HG03432 (cell line): Measurements from ENCODE around the gene PCBP1.
"Not testable (repeated sequence)": the region's sequence is repeated elsewhere in the genome, so short reads cannot be mapped to it uniquely, and the experiment has no call there.

ENCODE experiments used
- ATAC-seq: cut with Tn5 transposase; IDR thresholded peaks from one replicate; pipeline ENCODE4 v1.9.1; 2021; ENCODE audit warnings: mild to moderate bottlenecking, moderate library complexity; ENCODE audit not compliant: unreplicated experiment

PCBP1 gene

DNA sequence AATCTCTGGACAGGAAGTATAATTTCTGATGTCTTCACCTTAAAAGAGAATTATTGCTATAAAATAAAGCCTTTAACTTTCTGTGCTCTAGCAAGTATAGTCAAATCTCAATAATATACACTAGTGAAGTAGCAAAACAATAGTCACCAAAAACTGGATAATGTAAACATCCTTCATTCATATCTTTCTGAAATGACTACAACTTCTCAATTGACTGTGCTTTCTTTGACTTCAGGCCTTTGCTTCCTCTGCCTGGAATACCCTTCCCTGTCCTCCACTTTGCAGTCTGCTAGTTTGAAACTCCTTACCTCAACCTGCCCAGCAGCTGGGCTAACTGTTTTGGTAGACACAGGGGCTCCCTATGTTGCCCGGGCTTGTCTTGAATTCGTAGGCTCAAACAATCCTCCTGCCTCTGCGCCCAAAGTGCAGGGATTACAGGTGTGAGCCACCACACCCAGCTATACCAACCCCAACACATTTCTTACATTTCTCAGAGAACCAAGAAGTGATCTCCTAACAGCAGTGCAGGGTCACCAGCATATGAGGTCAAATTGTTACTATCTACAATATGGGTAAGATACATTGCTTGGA lies 6.6 kb upstream of the PCBP1 start:
- ATAC-seq = no peak

- no peak for ATAC-seq
Observed at GRCh38 chr2:70081221-70081620, 6.1 kb upstream of the PCBP1 start.

DNA sequence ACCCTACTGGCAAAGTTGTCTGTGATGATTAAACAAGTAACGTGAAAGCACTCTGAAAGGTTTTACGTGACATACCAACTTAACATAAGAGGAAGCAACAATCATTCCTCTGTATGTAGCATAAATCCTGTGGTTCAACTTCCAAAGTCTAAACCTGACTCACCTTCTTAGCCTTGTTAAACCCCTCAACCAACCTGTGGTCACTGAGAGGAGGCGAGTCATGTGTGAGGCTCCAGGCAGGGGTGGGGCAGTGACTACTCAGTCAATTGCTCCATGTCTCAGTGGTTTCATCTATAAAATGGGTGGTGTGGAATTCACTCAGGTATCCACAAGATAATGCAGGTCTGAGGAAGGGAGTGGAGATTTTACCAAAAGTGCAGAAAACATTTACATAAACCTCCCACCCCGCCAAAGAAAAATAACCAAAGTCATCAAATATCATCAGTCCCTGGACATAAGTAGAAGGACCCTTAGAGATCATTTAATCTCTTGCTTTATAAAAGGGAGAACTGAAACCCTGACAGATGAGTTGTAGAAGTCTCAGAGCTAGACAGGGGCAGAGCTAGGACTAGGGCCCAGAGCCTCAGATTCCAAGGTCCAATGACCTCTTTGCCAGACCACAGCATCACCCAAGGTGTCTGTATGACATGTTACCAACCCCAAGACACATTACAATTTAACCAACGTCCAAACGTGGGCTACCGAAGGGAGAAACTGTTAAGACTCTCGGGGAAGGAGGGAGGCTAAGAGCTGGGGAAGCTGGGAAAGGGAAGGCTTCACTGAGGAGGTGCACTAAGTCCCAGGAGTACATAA lies 3.7 kb upstream of the PCBP1 start:
- peak; percentile 30 for ATAC-seq

DNA sequence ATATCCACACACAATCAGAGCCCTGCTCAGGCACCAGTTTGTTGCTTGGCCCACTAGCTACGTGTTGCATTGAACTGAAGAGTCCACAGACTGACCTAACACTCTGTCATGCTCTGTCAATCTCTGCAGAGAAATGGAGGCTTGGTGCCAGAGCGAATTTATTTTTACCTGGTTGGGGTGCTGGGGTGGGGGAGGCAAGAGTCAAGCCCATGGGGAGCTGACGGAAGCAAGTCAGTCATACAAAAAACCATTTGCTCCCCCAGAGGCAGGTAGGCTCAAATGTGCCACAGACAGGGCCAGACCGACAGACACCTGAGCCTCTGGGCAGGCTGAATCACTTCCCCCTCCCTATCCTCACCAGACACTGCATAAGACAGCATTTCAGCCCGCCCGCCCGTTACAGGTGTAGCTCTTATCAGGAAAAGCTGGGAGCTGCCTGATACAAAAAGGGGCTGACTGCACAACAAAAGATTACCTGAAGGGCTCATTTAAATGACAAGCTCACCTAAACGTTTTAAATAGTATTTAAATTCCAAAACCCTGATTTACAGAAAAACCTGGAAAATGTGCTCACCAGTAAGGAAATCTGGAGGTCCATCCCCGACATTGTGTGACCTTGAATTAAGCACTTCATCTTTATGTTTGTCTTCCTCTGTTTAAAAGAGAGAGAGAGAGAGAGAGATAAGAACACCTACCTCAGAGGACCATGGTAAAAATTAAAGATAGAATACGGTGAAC lies 2.1 kb upstream of the PCBP1 start:
- ATAC-seq = no peak

GRCh38 chr2:70085711-70086277 lies 1.5 kb upstream of the PCBP1 start:
- ATAC-seq = no peak

- ATAC-seq = peak; percentile 38
Observed at GRCh38 chr2:70086278-70086837, 919 bp upstream of the PCBP1 start.

DNA sequence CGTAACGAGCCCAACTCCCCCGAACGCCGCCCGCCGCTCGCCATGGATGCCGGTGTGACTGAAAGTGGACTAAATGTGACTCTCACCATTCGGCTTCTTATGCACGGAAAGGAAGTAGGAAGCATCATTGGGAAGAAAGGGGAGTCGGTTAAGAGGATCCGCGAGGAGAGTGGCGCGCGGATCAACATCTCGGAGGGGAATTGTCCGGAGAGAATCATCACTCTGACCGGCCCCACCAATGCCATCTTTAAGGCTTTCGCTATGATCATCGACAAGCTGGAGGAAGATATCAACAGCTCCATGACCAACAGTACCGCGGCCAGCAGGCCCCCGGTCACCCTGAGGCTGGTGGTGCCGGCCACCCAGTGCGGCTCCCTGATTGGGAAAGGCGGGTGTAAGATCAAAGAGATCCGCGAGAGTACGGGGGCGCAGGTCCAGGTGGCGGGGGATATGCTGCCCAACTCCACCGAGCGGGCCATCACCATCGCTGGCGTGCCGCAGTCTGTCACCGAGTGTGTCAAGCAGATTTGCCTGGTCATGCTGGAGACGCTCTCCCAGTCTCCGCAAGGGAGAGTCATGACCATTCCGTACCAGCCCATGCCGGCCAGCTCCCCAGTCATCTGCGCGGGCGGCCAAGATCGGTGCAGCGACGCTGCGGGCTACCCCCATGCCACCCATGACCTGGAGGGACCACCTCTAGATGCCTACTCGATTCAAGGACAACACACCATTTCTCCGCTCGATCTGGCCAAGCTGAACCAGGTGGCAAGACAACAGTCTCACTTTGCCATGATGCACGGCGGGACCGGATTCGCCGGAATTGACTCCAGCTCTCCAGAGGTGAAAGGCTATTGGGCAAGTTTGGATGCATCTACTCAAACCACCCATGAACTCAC lies 673 bp downstream of the PCBP1 start:
- no peak for ATAC-seq

DNA sequence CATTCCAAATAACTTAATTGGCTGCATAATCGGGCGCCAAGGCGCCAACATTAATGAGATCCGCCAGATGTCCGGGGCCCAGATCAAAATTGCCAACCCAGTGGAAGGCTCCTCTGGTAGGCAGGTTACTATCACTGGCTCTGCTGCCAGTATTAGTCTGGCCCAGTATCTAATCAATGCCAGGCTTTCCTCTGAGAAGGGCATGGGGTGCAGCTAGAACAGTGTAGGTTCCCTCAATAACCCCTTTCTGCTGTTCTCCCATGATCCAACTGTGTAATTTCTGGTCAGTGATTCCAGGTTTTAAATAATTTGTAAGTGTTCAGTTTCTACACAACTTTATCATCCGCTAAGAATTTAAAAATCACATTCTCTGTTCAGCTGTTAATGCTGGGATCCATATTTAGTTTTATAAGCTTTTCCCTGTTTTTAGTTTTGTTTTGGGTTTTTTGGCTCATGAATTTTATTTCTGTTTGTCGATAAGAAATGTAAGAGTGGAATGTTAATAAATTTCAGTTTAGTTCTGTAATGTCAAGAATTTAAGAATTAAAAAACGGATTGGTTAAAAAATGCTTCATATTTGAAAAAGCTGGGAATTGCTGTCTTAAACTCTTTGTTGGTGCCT lies 1.4 kb downstream of the PCBP1 start:
- ATAC-seq = no peak

GRCh38 chr2:70089220-70089982 lies 2.1 kb downstream of the PCBP1 start:
- no peak for ATAC-seq

DNA sequence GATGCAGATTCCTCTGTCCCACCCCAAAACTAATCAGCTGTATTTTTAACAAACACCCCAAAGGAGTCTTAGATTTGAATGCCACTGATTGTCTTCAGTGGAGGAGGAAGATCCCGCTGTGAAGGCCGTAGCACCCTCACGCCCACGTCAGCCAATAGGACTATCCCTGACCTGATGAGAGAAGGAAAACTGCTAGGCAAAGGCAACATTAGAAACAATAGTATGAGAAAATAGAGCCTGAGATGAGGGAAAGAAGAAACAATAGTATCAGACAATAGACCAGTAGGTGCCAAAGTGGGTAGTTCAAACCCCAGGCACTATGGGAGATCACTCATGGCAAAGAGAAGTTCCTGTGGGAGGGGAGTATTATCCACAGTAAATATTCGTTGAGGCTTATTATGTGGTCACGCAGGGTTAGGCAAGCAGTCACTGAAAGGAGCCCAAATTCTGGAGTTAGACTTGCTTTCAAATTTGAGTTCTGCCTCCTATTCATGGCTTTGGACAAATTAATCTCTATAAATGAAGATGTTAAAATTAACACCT lies 2.8 kb downstream of the PCBP1 start:
- no peak for ATAC-seq

DNA sequence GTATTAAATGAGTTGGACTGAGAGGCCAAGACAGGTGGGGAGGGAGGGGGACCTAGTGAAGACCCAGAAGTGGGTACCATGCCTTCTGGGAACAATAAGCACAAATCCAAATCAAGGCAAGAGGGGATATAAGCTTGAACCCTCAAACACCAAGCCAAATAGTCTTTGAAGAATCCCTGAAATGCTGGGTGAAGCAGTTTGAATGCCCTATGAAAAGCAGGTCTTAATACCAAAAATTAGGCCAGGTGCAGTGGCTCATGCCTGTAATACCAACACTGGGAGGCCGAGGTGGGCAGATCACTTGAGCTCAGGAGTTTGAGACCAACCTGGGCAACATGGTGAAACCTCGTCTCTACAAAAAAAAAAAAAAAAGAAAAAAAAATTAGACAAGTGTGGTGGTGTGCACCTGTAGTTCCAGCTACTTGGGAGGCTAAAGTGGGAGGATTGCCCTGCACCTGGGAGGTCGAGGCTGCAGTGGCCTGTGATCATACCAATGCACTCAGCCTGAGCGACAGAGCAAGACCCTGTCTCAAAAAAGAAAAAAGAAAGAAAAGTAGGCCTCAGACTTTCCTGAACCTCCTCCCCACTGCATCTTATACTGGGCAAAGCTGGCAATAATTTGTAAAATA lies 3.5 kb downstream of the PCBP1 start:
- ATAC-seq = no peak

DNA sequence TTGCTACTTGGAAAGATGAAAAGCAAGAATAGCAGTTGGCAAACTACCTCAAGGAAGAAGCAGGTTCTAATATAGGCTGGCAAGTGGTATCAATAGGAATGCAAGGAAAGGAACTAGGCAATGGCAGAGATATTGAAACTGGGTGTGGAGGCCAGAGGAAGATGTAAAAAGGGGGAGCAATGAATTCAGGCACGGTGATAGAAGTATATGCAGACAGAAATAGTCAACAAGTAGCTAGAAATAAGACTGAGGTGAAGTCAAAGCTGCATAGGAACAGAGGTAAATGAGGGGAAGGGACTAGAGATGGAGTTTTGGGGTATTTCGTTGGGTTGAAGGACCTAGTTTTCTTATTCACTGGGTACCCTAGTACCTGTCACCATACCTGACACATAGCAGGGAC lies 4.1 kb downstream of the PCBP1 start:
- ATAC-seq = no peak

GRCh38 chr2:70091816-70092215 lies 4.5 kb downstream of the PCBP1 start:
- no peak for ATAC-seq

DNA sequence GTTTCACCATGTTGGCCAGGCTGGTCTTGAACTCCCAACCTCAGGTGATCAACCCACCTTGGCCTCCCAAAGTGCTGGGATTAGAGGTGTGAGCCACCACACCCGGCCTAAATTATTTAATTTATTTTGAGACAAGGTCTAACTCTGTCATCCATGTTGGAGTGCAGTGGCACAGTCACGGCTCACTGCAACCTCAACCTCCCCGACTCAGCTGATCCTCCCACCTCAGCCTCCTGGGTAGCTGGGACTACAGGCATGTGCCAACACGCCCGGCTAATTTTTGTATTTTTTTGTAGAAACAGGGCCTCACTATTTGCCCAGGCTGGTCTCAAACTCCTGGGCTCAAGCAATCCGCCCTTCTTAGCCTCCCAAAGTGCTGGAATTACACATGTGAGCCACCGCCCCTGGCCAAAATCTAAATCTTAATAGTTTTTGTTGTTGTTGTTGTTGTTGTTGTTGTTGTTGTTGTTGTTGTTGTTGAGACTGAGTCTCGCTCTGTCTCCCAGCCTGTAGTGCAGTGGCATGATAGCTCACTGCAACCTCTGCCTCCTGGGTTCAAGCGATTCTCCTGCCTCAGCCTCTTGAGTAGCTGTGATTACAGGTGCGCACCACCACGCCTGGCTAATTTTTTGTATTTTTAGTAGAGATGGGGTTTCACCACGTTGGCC lies 5.4 kb downstream of the PCBP1 start:
- ATAC-seq = not testable (repeated sequence)

GRCh38 chr2:70094171-70094977 lies 7.1 kb downstream of the PCBP1 start:
- ATAC-seq = no peak

- ATAC-seq = peak; percentile 81
Observed at GRCh38 chr2:70094978-70095719, 7.9 kb downstream of the PCBP1 start.
